ENCODE results near the gene HHIPL2.

HHIPL2 gene

DNA sequence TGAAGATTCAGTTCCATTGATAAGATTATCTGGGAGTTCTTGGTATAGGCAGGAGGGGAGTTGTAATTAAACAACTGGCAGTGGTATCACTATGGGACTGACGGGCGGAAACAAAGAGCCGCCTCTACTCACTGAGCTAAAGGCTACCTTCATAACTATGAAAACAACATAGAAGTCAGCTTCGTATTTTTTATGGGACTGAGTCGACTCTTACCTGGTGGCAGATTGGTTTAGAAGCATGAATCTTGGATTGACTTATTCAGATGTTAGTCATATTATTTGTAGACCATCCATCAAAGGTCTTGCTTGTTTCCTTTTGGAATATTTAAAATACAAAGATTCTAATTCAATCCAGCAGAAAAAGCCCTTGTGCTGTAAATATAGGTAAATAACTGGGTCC, 6.3 kb upstream of the HHIPL2 start (continued):
- TF ChIP-seq CSDC2 (CRISPR knock-in tag; IDR thresholded peaks at IDR 0.05) (no peak), ZNF70 (CRISPR knock-in tag; IDR thresholded peaks at IDR 0.05) (no peak)

DNA sequence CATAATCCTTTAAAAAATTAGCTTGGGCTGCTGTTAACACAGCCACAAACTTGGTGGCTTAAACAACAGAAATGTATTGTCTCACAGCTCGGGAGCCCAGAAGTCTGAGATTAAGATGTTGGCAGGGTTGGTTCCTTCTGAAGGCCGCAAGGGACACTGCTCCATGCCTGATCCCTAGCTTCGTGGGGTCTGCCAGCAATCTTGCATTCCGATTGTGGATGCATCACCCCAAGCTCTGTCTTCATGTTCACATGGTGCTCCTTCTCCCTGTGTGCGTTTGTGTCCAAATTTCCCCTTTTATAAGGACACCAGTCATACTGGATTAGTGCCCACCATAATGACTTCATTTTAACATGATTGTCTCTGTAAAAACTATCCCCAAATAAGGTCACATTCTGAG, 5.0 kb upstream of the HHIPL2 start:
- no peak for ATAC-seq
- TF ChIP-seq CSDC2 (CRISPR knock-in tag; IDR thresholded peaks at IDR 0.05): no peak
- no peak for TF ChIP-seq RARB (CRISPR knock-in tag; IDR thresholded peaks at IDR 0.05)
- TF ChIP-seq TOX (CRISPR knock-in tag; IDR thresholded peaks at IDR 0.05; ENCODE audit: borderline replicate concordance): no peak
- TF ChIP-seq ESRRG (CRISPR knock-in tag; IDR thresholded peaks at IDR 0.05): no peak
- TF ChIP-seq ZC3H10 (CRISPR knock-in tag; IDR thresholded peaks at IDR 0.05): no peak
- TF ChIP-seq ZFP30 (CRISPR knock-in tag; IDR thresholded peaks at IDR 0.05): no peak
- no peak for TF ChIP-seq TCF4 (CRISPR knock-in tag; IDR thresholded peaks at IDR 0.05; ENCODE audit: borderline replicate concordance)
- no peak for TF ChIP-seq ZNF70 (CRISPR knock-in tag; IDR thresholded peaks at IDR 0.05)
- no peak for TF ChIP-seq POU6F1 (CRISPR knock-in tag; IDR thresholded peaks at IDR 0.05; ENCODE audit: borderline replicate concordance, low read depth)
- TF ChIP-seq CREB5 (CRISPR knock-in tag; IDR thresholded peaks at IDR 0.05; ENCODE audit: low read depth): no peak
- TF ChIP-seq GLIS3 (CRISPR knock-in tag; IDR thresholded peaks at IDR 0.05): no peak

DNA sequence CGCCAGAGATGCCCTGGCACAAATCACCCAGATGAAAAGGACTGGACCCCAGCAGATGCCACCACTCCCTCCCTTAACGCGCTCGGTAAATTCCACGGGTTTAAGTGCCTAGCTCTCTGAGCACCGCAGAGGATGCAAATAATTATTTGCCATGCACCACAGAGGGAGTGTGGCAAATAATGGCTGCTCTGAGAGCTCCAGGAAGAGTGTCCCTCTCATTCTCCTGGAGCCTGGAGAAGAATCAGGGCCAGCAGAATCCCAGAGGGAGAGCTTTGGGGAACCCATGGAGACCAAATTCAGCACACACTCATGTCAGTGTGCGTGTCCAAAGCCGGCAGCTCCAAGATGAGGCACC, 667 bp downstream of the HHIPL2 start:
- ATAC-seq: peak; percentile 68; the same call in 1 of the 3 replicates
- TF ChIP-seq CREB5 (CRISPR knock-in tag; IDR thresholded peaks at IDR 0.05; ENCODE audit: low read depth): no peak
- TF ChIP-seq TCF4 (CRISPR knock-in tag; IDR thresholded peaks at IDR 0.05; ENCODE audit: borderline replicate concordance): no peak
- TF ChIP-seq ZNF70 (CRISPR knock-in tag; IDR thresholded peaks at IDR 0.05): no peak
- TF ChIP-seq OSR1 (CRISPR knock-in tag; IDR thresholded peaks at IDR 0.05): no peak
- no peak for TF ChIP-seq ZFP3 (CRISPR knock-in tag; IDR thresholded peaks at IDR 0.05)
- no peak for TF ChIP-seq ZNF565 (CRISPR knock-in tag; conservative IDR thresholded peaks at IDR 0.05; ENCODE audit: low read depth)

- ATAC-seq: peak; percentile 97
- TF ChIP-seq GLIS3 (CRISPR knock-in tag; IDR thresholded peaks at IDR 0.05) (no peak), TCF4 (CRISPR knock-in tag; IDR thresholded peaks at IDR 0.05; ENCODE audit: borderline replicate concordance) (0 out of 2 replicates have a peak, but pooled peaks have one; percentile 17), CREB5 (CRISPR knock-in tag; IDR thresholded peaks at IDR 0.05; ENCODE audit: low read depth) (no peak), PPARA (CRISPR knock-in tag; IDR thresholded peaks at IDR 0.05; ENCODE audit: borderline replicate concordance) (no peak)
Measured at GRCh38 chr1:222546548-222547259, 1.2 kb downstream of the HHIPL2 start.

DNA sequence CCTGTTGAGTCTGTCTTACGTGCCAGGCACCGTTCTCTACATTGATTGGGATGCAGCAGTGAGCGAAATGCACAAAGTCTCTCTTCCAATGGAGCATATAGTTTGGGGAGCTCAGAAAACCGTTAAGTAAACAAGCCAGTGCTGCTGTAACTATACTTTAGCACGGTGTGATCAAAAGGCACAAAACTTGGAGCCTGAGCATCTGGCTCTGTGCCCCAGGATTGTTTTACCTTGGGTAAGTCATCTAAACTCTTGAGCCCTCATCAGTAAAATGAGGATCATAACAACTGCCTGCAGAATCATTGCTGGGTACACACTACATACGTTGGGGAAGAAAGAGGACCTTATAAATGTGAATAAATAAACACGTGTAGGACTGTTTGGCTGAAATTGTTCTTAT, 1.8 kb downstream of the HHIPL2 start:
- TF ChIP-seq ZC3H10 (CRISPR knock-in tag; IDR thresholded peaks at IDR 0.05) (no peak), RARB (CRISPR knock-in tag; IDR thresholded peaks at IDR 0.05) (no peak), CSRNP3 (CRISPR knock-in tag; IDR thresholded peaks at IDR 0.05) (no peak), ZNF8 (CRISPR knock-in tag; IDR thresholded peaks at IDR 0.05) (no peak), ZFP30 (CRISPR knock-in tag; IDR thresholded peaks at IDR 0.05) (no peak), ESRRG (CRISPR knock-in tag; IDR thresholded peaks at IDR 0.05) (no peak)
- ATAC-seq: no peak

Measured in SK-N-SH treated with all-trans-retinoic acid at 6 μM for 48 hours (cell line).